H9 (cell line): Measurements from ENCODE around the gene TMEM186. TPM values are rescaled to one million over a fixed set of nuclear protein-coding genes. Genes with fewer than 3 reads are reported as not detected.

Experiments used
- DNase-seq: peaks from one replicate; pipeline ENCODE4 v3.0.0-alpha.2; 2017
- H2AFZ ChIP-seq: one replicate; pipeline ENCODE4 v1.6.1; 2013; ENCODE audit warnings: mild to moderate bottlenecking, low read length, control low read depth, moderate library complexity
- H2AK5ac ChIP-seq: 2 replicates; pipeline ENCODE4 v1.6.1; 2013; ENCODE audit warnings: low read length, control low read depth, mixed read lengths; ENCODE audit not compliant: insufficient read length
- H2BK120ac ChIP-seq: one replicate; pipeline ENCODE4 v1.6.1; 2013; ENCODE audit warnings: low read depth, mild to moderate bottlenecking, low read length, control low read depth, inconsistent platforms; ENCODE audit not compliant: poor library complexity, severe bottlenecking
- H2BK12ac ChIP-seq: 2 replicates; pipeline ENCODE4 v1.6.1; 2013; ENCODE audit warnings: low read length, control low read depth, mixed read lengths, low read depth; ENCODE audit not compliant: insufficient read length
- H2BK15ac ChIP-seq: 2 replicates; pipeline ENCODE4 v1.6.1; 2013; ENCODE audit warnings: low read depth, low read length, control low read depth
- H2BK20ac ChIP-seq: one replicate; pipeline ENCODE4 v1.6.1; 2013; ENCODE audit warnings: low read depth, mild to moderate bottlenecking, low read length, control low read depth, inconsistent platforms; ENCODE audit not compliant: poor library complexity, severe bottlenecking
- H2BK5ac ChIP-seq: 2 replicates; pipeline ENCODE4 v1.6.1; 2013; ENCODE audit warnings: low read length, control low read depth, mixed read lengths; ENCODE audit not compliant: insufficient read length
- H3K14ac ChIP-seq: 2 replicates; pipeline ENCODE4 v1.6.1; 2013; ENCODE audit warnings: low read length, control low read depth; ENCODE audit not compliant: insufficient read depth
- H3K18ac ChIP-seq: 2 replicates; pipeline ENCODE4 v1.6.1; 2013; ENCODE audit warnings: low read depth, mild to moderate bottlenecking, mixed read lengths, low read length, control low read depth; ENCODE audit not compliant: insufficient read length
- H3K23ac ChIP-seq: 2 replicates; pipeline ENCODE4 v1.6.1; 2013; ENCODE audit warnings: low read length, control low read depth, mixed read lengths, low read depth; ENCODE audit not compliant: insufficient read length
- H3K23me2 ChIP-seq: 2 replicates; pipeline ENCODE4 v1.6.1; 2013; ENCODE audit warnings: low read depth, mild to moderate bottlenecking, mixed read lengths, low read length, control low read depth; ENCODE audit not compliant: insufficient read length, poor library complexity, severe bottlenecking
- H3K27ac ChIP-seq: 2 replicates; pipeline ENCODE4 v1.5.1; 2013; ENCODE audit warnings: low read length, control low read depth, mixed read lengths, low read depth; ENCODE audit not compliant: insufficient read length
- H3K27me3 ChIP-seq: 2 replicates; pipeline ENCODE4 v1.6.1; 2013; ENCODE audit warnings: low read length, control low read depth, inconsistent platforms; ENCODE audit not compliant: insufficient read depth
- H3K4ac ChIP-seq: 2 replicates; pipeline ENCODE4 v1.6.1; 2013; ENCODE audit warnings: low read depth, mild to moderate bottlenecking, control low read depth, inconsistent platforms, low read length, moderate library complexity
- H3K4me1 ChIP-seq: 2 replicates; pipeline ENCODE4 v1.6.1; 2013; ENCODE audit warnings: low read length, control low read depth, inconsistent platforms; ENCODE audit not compliant: insufficient read depth
- H3K4me2 ChIP-seq: 2 replicates; pipeline ENCODE4 v1.6.1; 2013; ENCODE audit warnings: low read length, control low read depth, mixed read lengths; ENCODE audit not compliant: insufficient read length, insufficient read depth
- H3K56ac ChIP-seq: 2 replicates; pipeline ENCODE4 v1.6.1; 2013; ENCODE audit warnings: low read depth, mild to moderate bottlenecking, mixed read lengths, low read length, control low read depth; ENCODE audit not compliant: insufficient read length
- H3K79me1 ChIP-seq: 2 replicates; pipeline ENCODE4 v1.6.1; 2013; ENCODE audit warnings: low read depth, mild to moderate bottlenecking, moderate library complexity, low read length, control low read depth, inconsistent platforms; ENCODE audit not compliant: insufficient read depth, poor library complexity, severe bottlenecking
- H3K79me2 ChIP-seq: 2 replicates; pipeline ENCODE4 v1.6.1; 2013; ENCODE audit warnings: low read length, control low read depth, inconsistent platforms; ENCODE audit not compliant: insufficient read depth
- H3K9ac ChIP-seq: 2 replicates; pipeline ENCODE4 v1.6.1; 2013; ENCODE audit warnings: low read length, control low read depth, mixed read lengths; ENCODE audit not compliant: insufficient read length; ENCODE audit errors: extremely low read depth
- H3K9me3 ChIP-seq: one replicate; pipeline ENCODE4 v1.6.1; 2013; ENCODE audit warnings: low read depth, low read length, inconsistent platforms; ENCODE audit not compliant: control insufficient read depth
- H3T11ph ChIP-seq: one replicate; pipeline ENCODE4 v1.6.1; 2013; ENCODE audit warnings: mild to moderate bottlenecking, low read length, control low read depth, inconsistent platforms
- H4K20me1 ChIP-seq: one replicate; pipeline ENCODE4 v1.6.1; 2013; ENCODE audit not compliant: control insufficient read depth, insufficient read length, insufficient read depth
- H4K5ac ChIP-seq: 2 replicates; pipeline ENCODE4 v1.6.1; 2013; ENCODE audit warnings: low read depth, mild to moderate bottlenecking, mixed read lengths, low read length, control low read depth; ENCODE audit not compliant: insufficient read length
- H4K8ac ChIP-seq: replicated peaks from 2 replicates; pipeline ENCODE4 v1.6.1; 2013; ENCODE audit warnings: low read length, control low read depth, mixed read lengths, low read depth; ENCODE audit not compliant: insufficient read length
- H4K91ac ChIP-seq: 2 replicates; pipeline ENCODE4 v1.6.1; 2013; ENCODE audit warnings: low read depth, mild to moderate bottlenecking, moderate library complexity, mixed read lengths, low read length, control low read depth; ENCODE audit not compliant: insufficient read length
- H3K27ac Mint-ChIP-seq, 3 experiments: 2 replicates in 2 of 3; 3 replicates in 1 of 3; pipeline ENCODE4 v1.8.0; 2020 to 2021; ENCODE audit warnings: mixed read lengths in 3 of 3, mild to moderate bottlenecking in 1 of 3, moderate library complexity in 1 of 3
- H3K27me3 Mint-ChIP-seq: 2 replicates; pipeline ENCODE4 v1.8.0; 2021; ENCODE audit warnings: low read depth, mild to moderate bottlenecking, moderate library complexity, mixed read lengths
- H3K36me3 Mint-ChIP-seq, 3 experiments: 2 replicates in 2 of 3; 3 replicates in 1 of 3; pipeline ENCODE4 v1.8.0; 2020 to 2021; ENCODE audit warnings: low read depth in 3 of 3, mixed read lengths in 3 of 3; ENCODE audit not compliant: insufficient read depth in 1 of 3
- H3K4me1 Mint-ChIP-seq, 2 experiments: 2 replicates each; pipeline ENCODE4 v1.8.0; 2020; ENCODE audit warnings: mixed read lengths in 2 of 2
- H3K4me3 Mint-ChIP-seq, 2 experiments: 2 replicates in 1 of 2; 3 replicates in 1 of 2; pipeline ENCODE4 v1.8.0; 2020 to 2021; ENCODE audit warnings: mild to moderate bottlenecking in 2 of 2, mixed read lengths in 2 of 2, moderate library complexity in 1 of 2
- H3K9me3 Mint-ChIP-seq, 2 experiments: 2 replicates in 1 of 2; 3 replicates in 1 of 2; pipeline ENCODE4 v1.8.0; 2020; ENCODE audit warnings: mild to moderate bottlenecking in 2 of 2, mixed read lengths in 2 of 2, moderate library complexity in 1 of 2
- CTCF ChIP-seq: fragments of 200-600 bp; sonication (generic); conservative IDR thresholded peaks from 3 replicates; pipeline ENCODE4 v1.8.0; 2021; ENCODE audit warnings: antibody characterized with exemption, mild to moderate bottlenecking
- WGBS: extraction: QIAGEN DNeasy Blood & Tissue Kit; methylation state at CpG from one replicate; pipeline ENCODE4 v1.1.7; 2013; ENCODE audit warnings: missing lambda C conversion rate, low lambda C conversion rate, mixed read lengths; ENCODE audit not compliant: insufficient read length; ENCODE audit errors: extremely low coverage; 5-methylcytosine and 5-hydroxymethylcytosine counted together
- total RNA-seq: library from RNA; stranded (reverse); gene quantifications from 2 replicates; pipeline ENCODE4 v1.2.1, GENCODE V29; 2021

The TMEM186 gene
- total RNA-seq, 1 experiment from 2014 or later, result 9.6 TPM

- no peaks in the 10 kb centered on the region for H3K9me3 ChIP-seq
- no peak overlapping the region for H4K5ac ChIP-seq
- H4K20me1 ChIP-seq, result no peaks in the 10 kb centered on the region
- no peak overlapping the region for H2BK5ac ChIP-seq
- H3K79me1 ChIP-seq, result no peaks in the 10 kb centered on the region
- no peak overlapping the region for H4K8ac ChIP-seq
- no peak for TF ChIP-seq CTCF
- H3K56ac ChIP-seq, result no peak overlapping the region
- Mint-ChIP-seq H3K36me3 (peaks cover 19 to 44% (median 32%) of the 10 kb centered on the region in 3 experiments), H3K27ac (peak overlapping the region; percentile 99 to 100 (median 99)), H3K4me3 (peak overlapping the region; percentile 46 to 67; a peak in 4 of 5 replicates), H3K9me3 (no peaks in the 10 kb centered on the region), H3K27me3 (no peaks in the 10 kb centered on the region), H3K4me1 (peaks cover 57 to 59% of the 10 kb centered on the region in 2 experiments)
- no peak for DNase-seq
- H3K4me2 ChIP-seq, result peak overlapping the region; percentile 23
- H3K27me3 ChIP-seq, result no peaks in the 10 kb centered on the region
- H2BK12ac ChIP-seq, result no peak overlapping the region
- no peak overlapping the region for H2AK5ac ChIP-seq
- H3K4me1 ChIP-seq, result peaks cover 17% of the 10 kb centered on the region
- H3K23ac ChIP-seq, result no peak overlapping the region
- peak overlapping the region; percentile 18 for H3K9ac ChIP-seq
- WGBS, result no CpG with 5 or more reads among the region's 9 CpGs
- H3T11ph ChIP-seq, result no peak overlapping the region
- no peak overlapping the region for H4K91ac ChIP-seq
- no peak overlapping the region for H2BK20ac ChIP-seq
- H2AFZ ChIP-seq, result no peak overlapping the region
- peak overlapping the region; percentile 88 for H3K27ac ChIP-seq
- peak overlapping the region; percentile 44 for H3K18ac ChIP-seq
- H3K4ac ChIP-seq, result no peak overlapping the region
- no peak overlapping the region for H2BK120ac ChIP-seq
- no peaks in the 10 kb centered on the region for H3K23me2 ChIP-seq
- H2BK15ac ChIP-seq, result no peak overlapping the region
- H3K79me2 ChIP-seq, result no peaks in the 10 kb centered on the region
- H3K14ac ChIP-seq, result peak overlapping the region; percentile 15; the same call in 1 of the 2 replicates
Observed at GRCh38 chr16:8831450-8831849, 34.0 kb upstream of the TMEM186 start.
